ENCODE data around the gene ZNF487.
"Not testable (repeated sequence)": the region's sequence is repeated elsewhere in the genome, so short reads cannot be mapped to it uniquely, and the experiment has no call there.

DNA sequence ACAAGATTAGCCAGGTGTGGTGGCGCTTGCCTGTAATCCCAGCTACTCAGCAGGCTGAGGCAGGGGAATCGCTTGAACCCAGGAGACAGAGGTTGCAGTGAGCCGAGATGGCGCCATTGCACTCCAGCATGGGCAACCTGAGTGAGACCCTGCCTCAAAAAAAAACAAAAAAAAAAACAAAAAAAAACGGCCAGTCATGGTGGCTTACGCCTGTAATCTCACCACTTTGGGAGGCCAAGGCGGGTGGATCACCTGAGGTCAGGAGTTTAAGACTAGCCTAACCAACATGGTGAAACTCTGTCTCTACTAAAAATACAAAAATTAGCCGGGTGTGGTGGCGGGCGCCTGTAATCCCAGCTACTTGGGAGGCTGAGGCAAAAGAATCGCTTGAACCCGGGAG is 10.4 kb upstream of the ZNF487 start:
- TF ChIP-seq, protein P1, sequence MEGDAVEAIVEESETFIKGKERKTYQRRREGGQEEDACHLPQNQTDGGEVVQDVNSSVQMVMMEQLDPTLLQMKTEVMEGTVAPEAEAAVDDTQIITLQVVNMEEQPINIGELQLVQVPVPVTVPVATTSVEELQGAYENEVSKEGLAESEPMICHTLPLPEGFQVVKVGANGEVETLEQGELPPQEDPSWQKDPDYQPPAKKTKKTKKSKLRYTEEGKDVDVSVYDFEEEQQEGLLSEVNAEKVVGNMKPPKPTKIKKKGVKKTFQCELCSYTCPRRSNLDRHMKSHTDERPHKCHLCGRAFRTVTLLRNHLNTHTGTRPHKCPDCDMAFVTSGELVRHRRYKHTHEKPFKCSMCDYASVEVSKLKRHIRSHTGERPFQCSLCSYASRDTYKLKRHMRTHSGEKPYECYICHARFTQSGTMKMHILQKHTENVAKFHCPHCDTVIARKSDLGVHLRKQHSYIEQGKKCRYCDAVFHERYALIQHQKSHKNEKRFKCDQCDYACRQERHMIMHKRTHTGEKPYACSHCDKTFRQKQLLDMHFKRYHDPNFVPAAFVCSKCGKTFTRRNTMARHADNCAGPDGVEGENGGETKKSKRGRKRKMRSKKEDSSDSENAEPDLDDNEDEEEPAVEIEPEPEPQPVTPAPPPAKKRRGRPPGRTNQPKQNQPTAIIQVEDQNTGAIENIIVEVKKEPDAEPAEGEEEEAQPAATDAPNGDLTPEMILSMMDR (conservative IDR thresholded peaks at IDR 0.05; ENCODE audit: low read length): not testable (repeated sequence)
- not testable (repeated sequence) for TF ChIP-seq EZH2phosphoT487 (IDR thresholded peaks at IDR 0.05; ENCODE audit: borderline replicate concordance, low read depth, low read length)
